Ovary (tissue), 9 donors: ENCODE data around the gene CHCHD3. TPM values are rescaled to one million over a fixed set of nuclear protein-coding genes. Genes with fewer than 3 reads are reported as not detected.

Experiments
- DNase-seq, 5 donors: peaks; one replicate each; pipeline ENCODE4 v3.0.0-alpha.2; 2019 to 2020
- H3K27ac ChIP-seq, 2 donors: fragments of 200-600 bp; one replicate each; pipeline versions ENCODE4 v1.5.1 to v1.8.0; 2019 to 2022
- H3K27me3 ChIP-seq: fragments of 200-600 bp; one replicate; pipeline ENCODE4 v1.8.0; 2022
- H3K36me3 ChIP-seq: fragments of 200-600 bp; sonication (generic); one replicate; pipeline ENCODE4 v1.5.1; 2019
- H3K4me1 ChIP-seq: one replicate; pipeline ENCODE4 v1.8.1; 2013; ENCODE audit warnings: mild to moderate bottlenecking, moderate library complexity; ENCODE audit not compliant: insufficient read depth
- H3K4me3 ChIP-seq: fragments of 200-600 bp; sonication (generic); one replicate; pipeline ENCODE4 v1.5.1; 2017
- H3K9me3 ChIP-seq, 2 donors: fragments of 200-600 bp in 1 of 2; sonication (generic) in 1 of 2; one replicate each; pipeline versions ENCODE4 v1.5.1 to v1.8.1; 2013 to 2019; ENCODE audit warnings: mild to moderate bottlenecking in 1 of 2, moderate library complexity in 1 of 2
- CTCF ChIP-seq, 3 donors: fragments of 450-650 bp in 2 of 3; fragments of 200-600 bp in 1 of 3; IDR thresholded peaks; one replicate each; pipeline versions ENCODE4 v1.5.1 to v1.8.0; 2016 to 2022; ENCODE audit warnings: antibody characterized with exemption in 3 of 3, mild to moderate bottlenecking in 1 of 3
- EP300 ChIP-seq: sonication (generic); formaldehyde crosslinking; IDR thresholded peaks from one replicate; pipeline ENCODE4 v1.6.1; 2017; ENCODE audit warnings: antibody characterized with exemption
- POLR2A ChIP-seq: fragments of 450-650 bp; IDR thresholded peaks from one replicate; pipeline ENCODE4 v1.6.1; 2017; ENCODE audit warnings: antibody characterized with exemption, mild to moderate bottlenecking, moderate library complexity
- WGBS, 3 donors: extraction: QIAGEN DNeasy Blood & Tissue Kit in 1 of 3; methylation state at CpG; one replicate each; pipeline versions ENCODE4 v1.1.5 to v1.1.7; 2013 to 2017; 5-methylcytosine and 5-hydroxymethylcytosine counted together
- intact Hi-C, 4 donors: fragments of 100-400 bp; cut with DNase I; formaldehyde crosslinking; loops; one replicate each; pipeline versions ENCODE4 v1.11.0 to v1.15.1; 2022 to 2023
- polyA plus RNA-seq, 2 donors: library from polyadenylated mRNA; stranded (reverse); fragments of 200-250 nt in 1 of 2; fragments of 350-450 nt in 1 of 2; fragmentation: Illumina TruSeq in 1 of 2; extraction: RNeasy Lipid Tissue Mini Kit (QIAGEN cat#74804) in 1 of 2; gene quantifications; one replicate each; pipeline ENCODE4 v1.2.3, GENCODE V29; 2013 to 2014
- total RNA-seq, 7 donors: library from RNA; depleted of rRNA in 2 of 7; stranded (reverse); fragments of >200 nt in 2 of 7; fragmentation: NEBNext Ultra II Directional in 3 of 7; extraction: Animal tissue kit (Norgen Biotek cat#: 25700) in 3 of 7; gene quantifications; one replicate each; pipeline versions ENCODE4 v1.1.0 to v1.2.4, GENCODE V29; 2016 to 2023
- donor health status: DM: no; HTN: no; CAD: no; lungs with moderate emphysema.
- donor health status: DM: no; HTN: no; CAD: no.
- donor health status: Bipolar disorder and iron deficiency.
- donor health status: DM: yes; HTN: yes; CAD: no.
- donor health status: DM: no; HTN: no; CAD: no.
- donor health status: DM: yes; HTN: yes; CAD: no.

CHCHD3 gene
- total and polyA plus RNA-seq, 9 donors: 31.4 to 59.1 (median 36.7) TPM

- Histone ChIP-seq H3K4me1 (no peaks in the 10 kb centered on the region), H3K27ac (no peak overlapping the region), H3K4me3 (no peak overlapping the region), H3K9me3 (no peaks in the 10 kb centered on the region), H3K27me3 (no peaks in the 10 kb centered on the region), H3K36me3 (no peaks in the 10 kb centered on the region)
- no peak for DNase-seq
- intact Hi-C loops: no loop called here
- 86 to 90% (median 88%) methylated on average over 7 of the region's 7 CpGs for WGBS, 3 donors
- no peak for TF ChIP-seq POLR2A
- no peak for TF ChIP-seq EP300
- TF ChIP-seq CTCF (IDR thresholded peaks at IDR 0.05): no peak
Observed at GRCh38 chr7:132804849-132805485, 276.9 kb downstream of the CHCHD3 start.

GRCh38 chr7:132800522-132800921 is 281.4 kb downstream of the CHCHD3 start:
- no peaks in the 10 kb centered on the region for H3K4me1 ChIP-seq
- no peak for TF ChIP-seq EP300
- no peak for TF ChIP-seq CTCF (IDR thresholded peaks at IDR 0.05)
- TF ChIP-seq POLR2A: no peak
- H3K36me3 ChIP-seq: no peaks in the 10 kb centered on the region
- intact Hi-C loops: no loop called here
- H3K9me3 ChIP-seq: no peaks in the 10 kb centered on the region
- WGBS, 3 donors: 86 to 94% (median 92%) methylated on average over 1 of the region's 1 CpG
- no peak for DNase-seq
- no peaks in the 10 kb centered on the region for H3K27me3 ChIP-seq
- H3K27ac ChIP-seq: no peak overlapping the region
- H3K4me3 ChIP-seq: no peak overlapping the region

- Histone ChIP-seq H3K4me3 (no peak overlapping the region), H3K27ac (no peak overlapping the region), H3K4me1 (no peaks in the 10 kb centered on the region), H3K9me3 (no peaks in the 10 kb centered on the region), H3K36me3 (no peaks in the 10 kb centered on the region), H3K27me3 (no peaks in the 10 kb centered on the region)
- TF ChIP-seq POLR2A (no peak), EP300 (no peak), CTCF (IDR thresholded peaks at IDR 0.05) (no peak)
- no peak for DNase-seq
- intact Hi-C loops: no loop called here
Observed at GRCh38 chr7:132799081-132799413, 282.8 kb downstream of the CHCHD3 start.

- 98 to 99% (median 99%) methylated on average over 3 of the region's 3 CpGs for WGBS, 3 donors
- TF ChIP-seq EP300 (no peak), CTCF (IDR thresholded peaks at IDR 0.05) (no peak), POLR2A (no peak)
- Histone ChIP-seq H3K36me3 (no peaks in the 10 kb centered on the region), H3K4me3 (no peak overlapping the region), H3K9me3 (no peaks in the 10 kb centered on the region), H3K27me3 (no peaks in the 10 kb centered on the region), H3K27ac (no peak overlapping the region), H3K4me1 (no peaks in the 10 kb centered on the region)
- intact Hi-C loops: no loop called here
- no peak for DNase-seq
Observed at GRCh38 chr7:132797152-132797551, 284.7 kb downstream of the CHCHD3 start.
